Measurements from ENCODE around the gene KCNJ6. TPM values are rescaled to one million over a fixed set of nuclear protein-coding genes. Genes with fewer than 3 reads are reported as not detected.

Gene KCNJ6
- total RNA-seq, 1 experiment from 2014 or later: 1.2 TPM

- Histone ChIP-seq H4K20me1 (ENCODE audit: control insufficient read depth, insufficient read depth, insufficient read length) (no peaks in the 10 kb centered on the region), H3K79me1 (ENCODE audit: insufficient read depth, low read depth, low read length, poor library complexity, severe bottlenecking) (no peaks in the 10 kb centered on the region), H4K8ac (replicated peaks; ENCODE audit: insufficient read length, low read depth, low read length) (no peak overlapping the region), H3K23ac (ENCODE audit: insufficient read length, low read depth, low read length) (no peak overlapping the region), H2BK15ac (ENCODE audit: low read depth, low read length) (no peak overlapping the region), H2BK5ac (ENCODE audit: insufficient read length, low read length) (no peak overlapping the region), H2BK12ac (ENCODE audit: insufficient read length, low read depth, low read length) (no peak overlapping the region), H4K91ac (ENCODE audit: insufficient read length, low read depth, low read length) (no peak overlapping the region), H3K4me1 (ENCODE audit: insufficient read depth, low read length) (peaks cover 4% of the 10 kb centered on the region; the same call in 1 of the 2 replicates), H3K56ac (ENCODE audit: insufficient read length, low read depth, low read length) (no peak overlapping the region), H3K4ac (ENCODE audit: low read depth, low read length) (no peak overlapping the region), H2AK5ac (ENCODE audit: insufficient read length, low read length) (no peak overlapping the region), H4K5ac (ENCODE audit: insufficient read length, low read depth, low read length) (no peak overlapping the region), H2BK20ac (ENCODE audit: low read depth, low read length, poor library complexity, severe bottlenecking) (no peak overlapping the region), H3K79me2 (ENCODE audit: insufficient read depth, low read length) (no peaks in the 10 kb centered on the region), H3K27me3 (ENCODE audit: insufficient read depth, low read length) (no peaks in the 10 kb centered on the region), H3K23me2 (ENCODE audit: insufficient read length, low read depth, low read length, poor library complexity, severe bottlenecking) (no peaks in the 10 kb centered on the region), H3K14ac (ENCODE audit: insufficient read depth, low read length) (no peak overlapping the region), H3K9ac (ENCODE audit: extremely low read depth, insufficient read length, low read length) (no peak overlapping the region), H3K27ac (ENCODE audit: insufficient read length, low read depth, low read length) (no peak overlapping the region), H2AFZ (ENCODE audit: low read length) (no peak overlapping the region), H2BK120ac (ENCODE audit: low read depth, low read length, poor library complexity, severe bottlenecking) (no peak overlapping the region), H3K18ac (ENCODE audit: insufficient read length, low read depth, low read length) (no peak overlapping the region), H3K9me3 (ENCODE audit: control insufficient read depth, low read depth, low read length) (no peaks in the 10 kb centered on the region), H3K4me2 (ENCODE audit: insufficient read depth, insufficient read length, low read length) (no peak overlapping the region), H3T11ph (ENCODE audit: low read length) (no peak overlapping the region)
- Mint-ChIP-seq H3K4me3 (no peak overlapping the region), H3K9me3 (peaks cover 2 to 8% of the 10 kb centered on the region in 2 experiments; a peak in 4 of 5 replicates), H3K27ac (0 out of 7 replicates have a peak overlapping the region, but pooled peaks of 1 of the 3 experiments have one; percentile 27), H3K4me1 (peaks cover 22 to 25% of the 10 kb centered on the region in 2 experiments), H3K27me3 (ENCODE audit: low read depth) (peaks cover 3% of the 10 kb centered on the region; the same call in 1 of the 2 replicates), H3K36me3 (ENCODE audit: insufficient read depth in 1 of 3, low read depth in 3 of 3) (peaks cover 0 to 13% (median 0%) of the 10 kb centered on the region in 3 experiments; a peak in 4 of 7 replicates)
- no peak for DNase-seq
- no CpG with 5 or more reads among the region's 7 CpGs for WGBS (ENCODE audit: extremely low coverage, insufficient read length, low lambda C conversion rate)
- TF ChIP-seq CTCF (conservative IDR thresholded peaks at IDR 0.05): no peak
These were observed 67.4 kb downstream of the KCNJ6 start for GRCh38 chr21:37848721-37849490.

Measured in H9 (cell line).